Activated T-helper 2 cell treated with anti-CD3 and anti-CD28 coated beads, Interferon-gamma antibody, Interleukin-2, Interleukin-4, amounts not matched to agents 10 μg/mL and 5 μg/mL and 100 μg/mL, durations not matched to agents 14 hours and 24 hours and 36 hours (primary cell): Measurements from ENCODE around the gene TYW5. TPM values are rescaled to one million over a fixed set of nuclear protein-coding genes. Genes with fewer than 3 reads are reported as not detected.

Experiments used
- DNase-seq: peaks from one replicate; pipeline ENCODE4 v3.0.0; 2021; ENCODE audit warnings: low spot score
- H3K27ac Mint-ChIP-seq: one replicate; pipeline ENCODE4 v1.8.0; 2021; ENCODE audit warnings: mixed read lengths
- H3K27me3 Mint-ChIP-seq: one replicate; pipeline ENCODE4 v1.8.0; 2021; ENCODE audit warnings: low read depth, mixed read lengths
- H3K36me3 Mint-ChIP-seq: one replicate; pipeline ENCODE4 v1.8.0; 2021; ENCODE audit warnings: low read depth, mixed read lengths
- H3K4me1 Mint-ChIP-seq: one replicate; pipeline ENCODE4 v1.8.0; 2021; ENCODE audit warnings: low read depth, mixed read lengths
- H3K4me3 Mint-ChIP-seq: one replicate; pipeline ENCODE4 v1.8.0; 2021; ENCODE audit warnings: low read depth, mild to moderate bottlenecking, moderate library complexity, mixed read lengths
- H3K9me3 Mint-ChIP-seq: one replicate; pipeline ENCODE4 v1.8.0; 2021; ENCODE audit warnings: mixed read lengths
- intact Hi-C: fragments of 100-400 bp; cut with micrococcal nuclease; formaldehyde crosslinking; loops from one replicate; pipeline ENCODE4 v1.15.1; 2023
- total RNA-seq: library from RNA; stranded (reverse); gene quantifications from 2 replicates; pipeline ENCODE4 v1.2.3, GENCODE V29; 2022

Gene TYW5, protein sequence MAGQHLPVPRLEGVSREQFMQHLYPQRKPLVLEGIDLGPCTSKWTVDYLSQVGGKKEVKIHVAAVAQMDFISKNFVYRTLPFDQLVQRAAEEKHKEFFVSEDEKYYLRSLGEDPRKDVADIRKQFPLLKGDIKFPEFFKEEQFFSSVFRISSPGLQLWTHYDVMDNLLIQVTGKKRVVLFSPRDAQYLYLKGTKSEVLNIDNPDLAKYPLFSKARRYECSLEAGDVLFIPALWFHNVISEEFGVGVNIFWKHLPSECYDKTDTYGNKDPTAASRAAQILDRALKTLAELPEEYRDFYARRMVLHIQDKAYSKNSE
- 11.0 and 12.3 TPM in 2 replicates for total RNA-seq

DNA sequence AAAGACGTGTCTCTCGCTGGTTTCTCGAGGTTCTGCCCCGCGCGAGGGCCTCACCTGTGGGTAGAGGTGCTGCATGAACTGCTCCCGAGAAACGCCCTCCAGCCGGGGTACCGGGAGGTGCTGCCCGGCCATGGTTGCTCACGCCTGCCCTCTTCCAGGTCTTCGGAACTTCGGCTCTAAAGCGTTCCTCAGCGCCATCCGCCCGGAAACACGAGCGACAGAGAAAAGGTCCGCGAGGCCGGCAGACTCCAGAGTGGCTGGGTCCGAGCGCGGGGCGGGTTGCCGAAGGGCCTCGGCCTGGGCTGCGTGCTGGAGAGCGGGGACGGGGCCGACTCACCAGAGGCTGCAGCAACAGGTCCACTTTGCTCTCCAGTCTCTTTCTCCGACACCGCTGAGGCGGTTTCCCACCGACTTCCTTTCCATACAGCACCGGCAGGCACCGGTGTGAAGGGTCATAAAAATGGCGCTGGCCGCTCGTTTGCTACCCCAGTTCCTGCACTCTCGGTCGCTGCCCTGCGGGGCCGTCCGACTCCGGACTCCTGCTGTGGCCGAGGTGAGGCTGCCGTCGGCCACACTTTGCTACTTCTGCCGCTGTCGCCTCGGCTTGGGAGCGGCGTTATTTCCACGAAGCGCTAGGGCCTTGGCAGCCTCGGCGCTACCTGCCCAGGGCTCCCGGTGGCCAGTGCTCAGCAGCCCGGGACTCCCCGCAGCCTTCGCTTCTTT lies at the start of gene TYW5, which contains the start of gene MAIP1:
Gene TYW5, minus strand, starts transcription at position 153 of the 723 bp plus-strand sequence. Its CDS starts 21 bp downstream, at position 132.
Gene MAIP1, plus strand, starts transcription at position 244 of the 723 bp plus-strand sequence. Its CDS starts 217 bp downstream, at position 461.
- Mint-ChIP-seq H3K4me3 (peak within 1 kb of the TSS; percentile 93), H3K36me3 (peaks cover 48% of the 10 kb centered on the region), H3K9me3 (no peaks in the 10 kb centered on the region), H3K4me1 (peaks cover 44% of the 10 kb centered on the region), H3K27me3 (no peaks in the 10 kb centered on the region), H3K27ac (peak within 1 kb of the TSS; percentile 79)
- intact Hi-C loops: loop anchor here (1.0 to 5.0 kb wide), 2 partner anchors 44 to 857 kb away; partner anchors contain the start of genes BZW1 and C2orf69
- DNase-seq: peak; percentile 73

DNA sequence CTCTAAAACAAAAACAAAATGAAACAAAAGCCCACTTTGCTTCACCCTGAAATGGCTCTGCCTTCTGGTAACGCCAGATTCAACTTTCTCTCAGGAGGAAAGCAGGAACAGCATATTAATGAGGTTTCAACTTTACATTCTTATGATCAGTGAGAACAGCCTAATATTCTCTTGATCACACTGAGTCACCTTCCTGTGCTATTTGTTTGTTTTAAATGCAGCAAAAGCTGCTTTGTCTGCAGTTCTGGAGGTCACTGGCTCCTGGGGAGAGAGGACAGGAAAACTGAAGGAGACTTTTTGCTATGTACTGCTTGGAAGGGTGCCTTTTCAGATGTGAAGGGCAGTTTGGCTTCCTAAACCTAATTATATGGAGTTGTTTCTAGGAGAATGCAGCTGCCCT lies 48.2 kb upstream of the TYW5 start:
- intact Hi-C loops: no loop called here
- Mint-ChIP-seq H3K4me3 (no peak overlapping the region), H3K27ac (no peak overlapping the region), H3K36me3 (no peaks in the 10 kb centered on the region), H3K27me3 (peaks cover 9% of the 10 kb centered on the region), H3K9me3 (no peaks in the 10 kb centered on the region), H3K4me1 (no peaks in the 10 kb centered on the region)
- no peak for DNase-seq

DNA sequence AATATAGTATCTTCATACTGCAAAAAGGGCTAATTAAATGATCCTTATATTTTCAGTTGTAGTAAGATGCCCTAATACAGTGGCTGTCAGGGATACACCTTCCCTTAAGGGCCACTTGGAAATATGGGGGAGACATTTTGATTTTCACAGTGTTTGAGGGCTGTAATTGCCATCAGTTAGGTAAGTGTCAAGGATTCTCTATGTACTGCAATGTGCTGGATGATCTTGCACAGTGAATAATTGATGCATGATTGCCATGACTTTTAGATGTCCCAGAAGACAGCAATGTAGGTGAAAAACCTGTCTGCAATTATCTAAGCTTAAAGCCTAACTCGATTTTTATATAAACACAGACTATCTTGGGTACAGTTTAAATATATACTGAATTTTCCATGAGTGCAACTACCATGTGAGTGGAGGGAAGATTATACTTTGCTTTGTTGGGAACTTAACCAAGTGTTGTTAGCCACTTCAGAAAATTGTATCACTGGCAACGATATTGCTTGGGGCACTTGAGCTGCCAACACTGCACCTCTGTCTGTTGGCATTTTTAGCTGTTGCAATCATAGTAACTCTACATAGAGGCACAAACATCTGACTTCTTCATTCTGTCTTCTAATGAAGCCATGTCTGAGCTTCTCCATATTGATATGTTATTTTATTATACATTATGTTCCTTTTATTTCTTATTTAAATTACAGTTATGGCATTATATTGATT lies 45.3 kb upstream of the TYW5 start:
- H3K36me3 Mint-ChIP-seq: no peaks in the 10 kb centered on the region
- H3K27ac Mint-ChIP-seq: no peak overlapping the region
- no peak overlapping the region for H3K4me3 Mint-ChIP-seq
- peaks cover 9% of the 10 kb centered on the region for H3K27me3 Mint-ChIP-seq
- no peak for DNase-seq
- intact Hi-C loops: no loop called here
- H3K9me3 Mint-ChIP-seq: no peaks in the 10 kb centered on the region
- no peaks in the 10 kb centered on the region for H3K4me1 Mint-ChIP-seq

DNA sequence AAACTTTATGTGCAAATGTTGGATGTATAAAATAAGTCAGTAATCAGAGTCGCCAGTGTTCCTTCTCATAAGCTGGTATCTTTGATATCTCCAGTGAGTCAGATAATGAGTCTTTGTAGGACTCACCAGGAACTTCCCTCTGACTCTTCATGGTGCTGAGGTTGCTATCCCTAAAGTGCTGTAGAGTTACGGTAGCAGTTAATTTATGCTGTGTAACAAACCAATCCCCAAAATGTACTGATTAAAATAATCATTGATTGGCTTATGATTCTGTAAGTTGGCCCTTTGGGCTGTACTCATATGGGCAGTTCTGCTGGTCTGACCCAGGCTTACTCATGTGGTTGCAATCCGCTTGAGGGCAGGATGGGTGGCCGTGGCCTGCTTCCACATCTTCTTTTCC lies 43.9 kb upstream of the TYW5 start:
- intact Hi-C loops: no loop called here
- Mint-ChIP-seq H3K9me3 (no peaks in the 10 kb centered on the region), H3K4me3 (no peak overlapping the region), H3K4me1 (no peaks in the 10 kb centered on the region), H3K36me3 (no peaks in the 10 kb centered on the region), H3K27me3 (peaks cover 10% of the 10 kb centered on the region), H3K27ac (no peak overlapping the region)
- DNase-seq: no peak

DNA sequence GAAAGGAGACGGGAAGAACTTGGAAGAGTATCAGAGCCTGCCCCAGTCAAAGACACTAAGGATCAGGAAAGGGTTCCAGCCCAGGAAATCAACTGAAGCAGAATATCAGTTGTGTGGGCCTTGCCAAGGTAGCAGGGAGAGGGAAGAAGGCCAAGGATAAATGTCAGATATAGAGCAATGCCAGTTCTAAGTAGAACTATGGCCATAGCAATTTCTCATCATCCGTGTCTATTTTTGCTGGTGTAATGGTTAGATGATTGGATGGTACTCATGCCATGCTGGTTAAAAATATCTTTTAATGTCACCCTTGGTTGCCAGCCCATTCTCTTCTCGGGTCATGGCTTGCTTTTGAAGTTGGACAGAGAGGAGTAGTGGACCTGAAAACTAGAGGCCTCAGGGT lies 42.0 kb upstream of the TYW5 start:
- Mint-ChIP-seq H3K27ac (no peak overlapping the region), H3K4me3 (no peak overlapping the region), H3K27me3 (peaks cover 11% of the 10 kb centered on the region), H3K9me3 (no peaks in the 10 kb centered on the region), H3K36me3 (no peaks in the 10 kb centered on the region), H3K4me1 (no peaks in the 10 kb centered on the region)
- intact Hi-C loops: no loop called here
- no peak for DNase-seq

DNA sequence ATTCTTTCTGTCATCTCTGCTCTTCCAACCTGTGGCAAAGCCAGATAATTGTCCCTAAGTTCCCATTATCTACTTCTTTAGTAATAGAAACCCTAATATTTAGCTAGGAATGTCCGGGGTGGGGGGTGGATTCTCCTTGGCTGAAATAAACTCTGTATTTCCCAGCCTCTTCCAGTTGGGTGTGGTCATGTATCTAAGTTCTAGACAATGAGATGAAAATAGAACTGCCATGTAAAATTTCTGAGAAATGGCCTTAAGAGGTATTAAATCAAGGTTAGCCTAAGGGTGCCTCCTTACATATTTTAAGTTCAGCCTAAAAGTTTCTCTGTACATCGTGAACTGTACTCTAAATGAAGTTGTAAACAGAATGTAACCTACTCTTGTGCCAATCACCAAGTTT lies 39.6 kb upstream of the TYW5 start:
- H3K4me1 Mint-ChIP-seq: no peaks in the 10 kb centered on the region
- H3K4me3 Mint-ChIP-seq: no peak overlapping the region
- intact Hi-C loops: no loop called here
- H3K27me3 Mint-ChIP-seq: peaks cover 6% of the 10 kb centered on the region
- no peaks in the 10 kb centered on the region for H3K36me3 Mint-ChIP-seq
- no peaks in the 10 kb centered on the region for H3K9me3 Mint-ChIP-seq
- no peak overlapping the region for H3K27ac Mint-ChIP-seq
- DNase-seq: no peak

DNA sequence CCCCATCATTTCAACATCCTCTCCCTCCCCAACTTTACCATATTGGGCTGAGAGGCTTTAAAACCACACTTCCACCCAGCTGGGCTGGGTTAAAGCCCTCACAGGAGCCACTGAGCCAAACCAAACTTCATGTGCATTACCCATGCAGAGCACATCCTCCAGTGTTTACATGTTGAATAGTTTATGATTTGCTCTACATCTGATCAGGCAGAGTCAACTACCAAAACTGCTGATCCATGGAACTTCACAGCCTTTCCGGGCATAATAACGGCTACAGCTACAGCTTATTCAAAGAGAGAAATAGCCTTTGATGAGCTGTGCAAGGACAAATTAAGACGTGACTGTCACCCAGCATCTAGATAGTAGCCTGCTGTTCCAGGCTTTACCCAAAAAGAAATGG lies 39.1 kb upstream of the TYW5 start:
- no peak overlapping the region for H3K4me3 Mint-ChIP-seq
- peaks cover 5% of the 10 kb centered on the region for H3K27me3 Mint-ChIP-seq

DNA sequence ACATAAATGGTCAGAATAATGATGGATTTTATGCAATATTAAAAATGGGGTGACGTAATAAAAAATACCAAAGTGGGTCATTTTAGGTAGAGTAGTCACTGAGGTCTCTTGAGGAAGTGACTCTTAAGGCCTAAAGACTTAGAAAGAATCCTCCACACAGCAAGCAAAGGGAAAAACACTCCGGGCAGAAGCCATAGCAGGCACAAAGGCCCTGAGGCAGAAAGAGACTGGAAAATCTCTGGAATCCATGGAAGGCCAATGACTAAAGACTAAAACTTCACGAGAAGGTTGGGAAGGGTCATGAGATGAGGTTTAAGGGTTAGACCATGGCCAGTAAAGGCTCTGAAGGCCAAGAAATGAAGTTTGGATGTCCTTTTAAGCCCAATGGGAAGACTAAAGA lies 37.0 kb upstream of the TYW5 start:
- Mint-ChIP-seq H3K27me3 (peaks cover 5% of the 10 kb centered on the region), H3K4me1 (no peaks in the 10 kb centered on the region), H3K36me3 (no peaks in the 10 kb centered on the region), H3K9me3 (no peaks in the 10 kb centered on the region), H3K4me3 (no peak overlapping the region), H3K27ac (no peak overlapping the region)
- DNase-seq: no peak
- intact Hi-C loops: no loop called here

More for the DNA sequence above, 39.1 kb upstream of the TYW5 start:
- Mint-ChIP-seq H3K36me3 (no peaks in the 10 kb centered on the region), H3K9me3 (no peaks in the 10 kb centered on the region), H3K27ac (no peak overlapping the region), H3K4me1 (no peaks in the 10 kb centered on the region)
- intact Hi-C loops: no loop called here
- DNase-seq: no peak

DNA sequence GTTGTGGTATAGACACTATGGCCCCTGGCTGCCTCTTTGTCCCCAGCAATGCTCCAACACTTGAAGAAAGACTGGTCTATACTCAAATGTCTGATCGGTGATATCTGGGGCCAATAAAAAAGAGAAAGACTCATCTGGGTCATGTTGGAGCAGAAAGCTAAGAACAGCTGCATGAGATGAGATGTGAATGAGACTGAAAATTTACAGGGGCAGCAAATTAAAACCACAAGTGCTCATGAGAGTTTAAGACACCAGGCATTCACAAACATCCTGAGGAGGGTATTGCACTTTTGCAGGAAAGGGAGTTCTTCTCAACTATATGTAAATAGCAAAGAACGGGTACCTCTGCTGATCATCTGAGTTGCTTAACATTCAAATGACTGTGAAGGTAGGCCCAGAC lies 36.4 kb upstream of the TYW5 start:
- Mint-ChIP-seq H3K4me3 (no peak overlapping the region), H3K27me3 (peaks cover 5% of the 10 kb centered on the region), H3K27ac (no peak overlapping the region), H3K4me1 (no peaks in the 10 kb centered on the region), H3K9me3 (no peaks in the 10 kb centered on the region), H3K36me3 (no peaks in the 10 kb centered on the region)
- intact Hi-C loops: no loop called here
- DNase-seq: no peak

DNA sequence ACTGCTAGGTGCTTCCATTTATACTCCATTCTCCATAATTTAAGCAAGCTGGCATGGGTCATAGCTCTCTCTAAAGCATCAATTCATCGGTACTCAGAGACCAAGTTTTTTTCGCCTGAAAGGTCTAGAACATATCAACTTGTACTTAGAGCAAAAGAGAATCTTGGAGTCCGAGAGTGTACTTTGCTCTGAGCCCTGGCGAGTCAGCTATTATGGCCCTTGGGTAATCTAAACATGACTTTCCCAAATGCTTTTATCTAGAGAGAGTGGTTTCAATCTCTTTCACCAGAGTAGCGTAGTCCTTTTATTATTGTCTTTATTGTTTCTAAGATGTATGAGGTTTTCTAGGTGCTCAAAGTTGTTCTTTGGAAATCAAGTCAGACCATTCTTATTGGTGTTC lies 34.5 kb upstream of the TYW5 start:
- no peaks in the 10 kb centered on the region for H3K36me3 Mint-ChIP-seq
- H3K4me1 Mint-ChIP-seq: peaks cover 4% of the 10 kb centered on the region
- intact Hi-C loops: no loop called here
- peaks cover 4% of the 10 kb centered on the region for H3K27me3 Mint-ChIP-seq
- peaks cover 10% of the 10 kb centered on the region for H3K9me3 Mint-ChIP-seq
- H3K27ac Mint-ChIP-seq: no peak overlapping the region
- no peak for DNase-seq
- H3K4me3 Mint-ChIP-seq: no peak overlapping the region

DNA sequence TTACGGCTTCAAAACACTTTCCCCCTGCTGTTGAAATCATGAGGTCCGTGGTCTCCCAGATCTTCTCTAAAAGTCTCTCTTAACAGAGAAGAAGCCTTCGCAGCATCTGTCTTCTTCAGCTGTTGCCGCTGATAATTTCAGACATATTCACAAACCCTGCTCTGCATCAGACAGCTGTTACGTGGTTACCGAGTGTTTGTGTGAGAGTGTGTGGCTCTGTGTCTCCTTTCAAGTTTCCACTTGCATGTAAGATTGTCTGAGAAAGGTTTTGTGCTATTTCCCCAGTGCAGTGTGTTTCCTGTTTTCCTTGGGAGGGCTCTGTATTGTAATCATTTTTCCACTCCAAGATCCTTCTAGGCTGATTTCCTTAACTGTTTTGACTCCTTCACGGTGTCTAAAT lies 32.9 kb upstream of the TYW5 start:
- Mint-ChIP-seq H3K4me1 (peaks cover 4% of the 10 kb centered on the region), H3K4me3 (no peak overlapping the region), H3K36me3 (no peaks in the 10 kb centered on the region), H3K27ac (no peak overlapping the region), H3K27me3 (no peaks in the 10 kb centered on the region), H3K9me3 (peaks cover 10% of the 10 kb centered on the region)
- intact Hi-C loops: no loop called here
- DNase-seq: no peak

DNA sequence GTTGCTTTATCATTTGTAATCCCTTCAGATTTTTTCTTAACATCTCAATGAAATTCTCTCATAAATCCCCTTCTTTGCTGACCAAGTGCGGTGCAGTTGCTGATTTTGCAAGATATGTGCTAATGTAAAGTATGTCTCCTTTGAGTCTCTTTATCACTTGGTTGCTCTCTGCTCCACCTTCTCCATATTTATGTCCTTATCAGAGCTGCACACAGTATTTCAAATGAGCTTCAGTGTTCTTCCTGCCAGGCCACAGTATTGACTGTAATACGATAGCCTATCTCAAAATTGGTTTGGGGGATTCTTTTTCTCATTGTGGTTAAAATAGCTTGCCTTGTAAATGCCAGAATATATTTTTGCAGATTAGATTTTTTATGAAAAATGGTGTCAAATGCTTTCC lies 32.3 kb upstream of the TYW5 start:
- Mint-ChIP-seq H3K36me3 (no peaks in the 10 kb centered on the region), H3K27me3 (no peaks in the 10 kb centered on the region), H3K9me3 (peaks cover 10% of the 10 kb centered on the region), H3K4me1 (peaks cover 4% of the 10 kb centered on the region), H3K4me3 (no peak overlapping the region), H3K27ac (no peak overlapping the region)
- intact Hi-C loops: no loop called here
- no peak for DNase-seq
